D721Med (cell line): ENCODE measurements around the gene KREMEN1.

Source experiments
- DNase-seq: peaks from one replicate; pipeline ENCODE4 v3.0.0; 2011; ENCODE audit warnings: low spot score; ENCODE audit not compliant: insufficient read length
- FAIRE-seq: peaks from 2 replicates; lab custom pipeline; 2011; peaks lifted over from hg19 to GRCh38; lab: Jason Lieb, UNC
- TF ChIP-seq, protein P1 (sequence below): IDR thresholded peaks from 2 replicates; pipeline ENCODE4 v1.5.1; 2012; ENCODE audit warnings: mild to moderate bottlenecking, control low read depth; ENCODE audit not compliant: insufficient read depth; ENCODE audit errors: missing control alignments

KREMEN1 gene

DNA sequence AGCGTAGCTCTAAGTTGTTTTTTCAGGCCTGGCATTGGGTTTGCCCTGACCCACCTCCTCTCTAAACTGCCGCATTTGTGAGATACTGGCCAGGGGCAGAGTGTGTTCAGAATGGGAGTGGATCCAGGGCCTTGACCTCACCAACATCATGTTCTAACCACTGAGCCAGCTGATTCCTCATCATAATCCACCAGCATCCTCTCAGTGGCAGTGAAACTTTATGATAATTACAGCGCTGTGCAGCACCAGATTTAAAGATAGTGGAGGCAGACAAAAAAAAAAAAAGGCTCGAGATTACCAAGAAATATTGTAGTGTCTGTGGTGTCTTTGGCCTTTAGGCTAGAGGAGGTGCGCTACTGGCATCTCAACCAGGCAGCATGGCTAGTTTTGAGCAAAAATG lies 53.0 kb downstream of the KREMEN1 start:
- DNase-seq: no peak
- FAIRE-seq: no peak

GRCh38 chr22:29126670-29127395 lies 54.0 kb downstream of the KREMEN1 start:
- FAIRE-seq: no peak
- TF ChIP-seq, protein P1, sequence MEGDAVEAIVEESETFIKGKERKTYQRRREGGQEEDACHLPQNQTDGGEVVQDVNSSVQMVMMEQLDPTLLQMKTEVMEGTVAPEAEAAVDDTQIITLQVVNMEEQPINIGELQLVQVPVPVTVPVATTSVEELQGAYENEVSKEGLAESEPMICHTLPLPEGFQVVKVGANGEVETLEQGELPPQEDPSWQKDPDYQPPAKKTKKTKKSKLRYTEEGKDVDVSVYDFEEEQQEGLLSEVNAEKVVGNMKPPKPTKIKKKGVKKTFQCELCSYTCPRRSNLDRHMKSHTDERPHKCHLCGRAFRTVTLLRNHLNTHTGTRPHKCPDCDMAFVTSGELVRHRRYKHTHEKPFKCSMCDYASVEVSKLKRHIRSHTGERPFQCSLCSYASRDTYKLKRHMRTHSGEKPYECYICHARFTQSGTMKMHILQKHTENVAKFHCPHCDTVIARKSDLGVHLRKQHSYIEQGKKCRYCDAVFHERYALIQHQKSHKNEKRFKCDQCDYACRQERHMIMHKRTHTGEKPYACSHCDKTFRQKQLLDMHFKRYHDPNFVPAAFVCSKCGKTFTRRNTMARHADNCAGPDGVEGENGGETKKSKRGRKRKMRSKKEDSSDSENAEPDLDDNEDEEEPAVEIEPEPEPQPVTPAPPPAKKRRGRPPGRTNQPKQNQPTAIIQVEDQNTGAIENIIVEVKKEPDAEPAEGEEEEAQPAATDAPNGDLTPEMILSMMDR: no peak

More for the DNA sequence above, 53.0 kb downstream of the KREMEN1 start:
- TF ChIP-seq, protein P1: no peak

GRCh38 chr22:29128891-29129807 lies 56.3 kb downstream of the KREMEN1 start:
- no peak for DNase-seq
- TF ChIP-seq, protein P1: no peak
- no peak for FAIRE-seq

More at GRCh38 chr22:29126670-29127395, 54.0 kb downstream of the KREMEN1 start:
- no peak for DNase-seq

- no peak for FAIRE-seq
- TF ChIP-seq, protein P1: no peak
- no peak for DNase-seq
These were observed 56.9 kb downstream of the KREMEN1 start for GRCh38 chr22:29129808-29130140.

GRCh38 chr22:29130476-29130875 lies 57.6 kb downstream of the KREMEN1 start:
- DNase-seq (no peak), FAIRE-seq (no peak)
- TF ChIP-seq, protein P1: no peak

DNA sequence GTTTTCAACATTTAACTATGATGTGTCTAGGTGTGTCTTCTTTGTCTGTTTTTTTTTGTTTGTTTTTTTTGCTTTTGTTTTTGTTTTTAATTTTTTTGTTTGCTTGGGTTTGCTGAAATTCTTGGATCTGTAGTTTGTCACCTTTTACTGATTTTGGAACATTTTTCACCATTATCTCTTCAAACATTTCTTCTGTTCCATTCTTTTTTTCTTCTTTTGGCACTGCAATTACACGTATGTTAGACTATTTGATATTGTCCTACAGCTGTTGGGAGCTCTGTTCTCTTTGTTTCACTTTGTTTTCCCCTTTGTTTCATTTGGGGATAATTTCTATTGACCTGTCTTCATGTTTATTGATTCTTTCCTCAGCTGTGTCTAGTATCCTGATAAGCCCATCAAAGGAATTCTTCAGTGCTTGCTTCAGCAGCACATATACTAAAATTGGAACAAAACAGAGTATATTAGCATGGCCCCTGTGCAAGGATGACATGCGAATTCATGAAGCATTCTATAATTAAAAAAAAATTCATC lies 60.8 kb downstream of the KREMEN1 start:
- DNase-seq (no peak), FAIRE-seq (no peak)

More for the DNA sequence above, 60.8 kb downstream of the KREMEN1 start:
- TF ChIP-seq, protein P1: no peak
